Liver (tissue), 9 donors: Measurements from ENCODE around the gene KLF13. TPM values are rescaled to one million over a fixed set of nuclear protein-coding genes. Genes with fewer than 3 reads are reported as not detected.

ENCODE experiments used
- DNase-seq: peaks from one replicate; pipeline ENCODE4 v3.0.0-alpha.2; 2017; ENCODE audit warnings: low spot score
- H3K27ac ChIP-seq, 2 donors: one replicate each; pipeline ENCODE4 v1.7.0; 2013; ENCODE audit warnings: inconsistent platforms in 2 of 2, low read length in 2 of 2, control low read depth in 1 of 2, low read depth in 1 of 2, mild to moderate bottlenecking in 1 of 2
- H3K27me3 ChIP-seq, 4 donors: one replicate each; pipeline versions ENCODE4 v1.6.1 to v1.7.0; 2013; ENCODE audit warnings: low read length in 3 of 4, inconsistent platforms in 1 of 4, mild to moderate bottlenecking in 1 of 4, moderate library complexity in 1 of 4; ENCODE audit not compliant: control insufficient read depth in 4 of 4, insufficient read depth in 4 of 4
- H3K36me3 ChIP-seq, 4 donors: one replicate each; pipeline versions ENCODE4 v1.6.1 to v1.7.0; 2013; ENCODE audit warnings: low read length in 3 of 4, mild to moderate bottlenecking in 3 of 4, low read depth in 1 of 4, moderate library complexity in 1 of 4; ENCODE audit not compliant: control insufficient read depth in 4 of 4, insufficient read depth in 3 of 4
- H3K4me1 ChIP-seq, 4 donors: one replicate each; pipeline versions ENCODE4 v1.6.1 to v1.7.0; 2013; ENCODE audit warnings: low read length in 3 of 4, mild to moderate bottlenecking in 3 of 4, moderate library complexity in 1 of 4; ENCODE audit not compliant: control insufficient read depth in 4 of 4, insufficient read depth in 4 of 4
- H3K4me3 ChIP-seq, 3 donors: one replicate each; pipeline versions ENCODE4 v1.6.1 to v1.7.0; 2013; ENCODE audit warnings: low read length in 3 of 3, control low read depth in 1 of 3, low read depth in 1 of 3, mild to moderate bottlenecking in 1 of 3
- H3K9ac ChIP-seq, 2 donors: one replicate each; pipeline ENCODE4 v1.7.0; 2013; ENCODE audit warnings: low read length in 2 of 2, mild to moderate bottlenecking in 2 of 2, moderate library complexity in 2 of 2, control low read depth in 1 of 2, low read depth in 1 of 2
- H3K9me3 ChIP-seq, 4 donors: one replicate each; pipeline versions ENCODE4 v1.6.1 to v1.7.0; 2013; ENCODE audit warnings: low read length in 3 of 4; ENCODE audit not compliant: control insufficient read depth in 4 of 4
- ATF3 ChIP-seq: IDR thresholded peaks from 2 replicates; pipeline ENCODE4 v1.6.1; 2016; ENCODE audit warnings: antibody characterized with exemption
- EGR1 ChIP-seq, 2 donors: IDR thresholded peaks; 2 replicates each; pipeline ENCODE4 v1.6.1; 2016 to 2018; ENCODE audit warnings: antibody characterized with exemption in 2 of 2, low read depth in 2 of 2
- FOXA1 ChIP-seq: IDR thresholded peaks from 2 replicates; pipeline ENCODE4 v1.6.1; 2016; ENCODE audit warnings: antibody characterized with exemption
- FOXA2 ChIP-seq: IDR thresholded peaks from 2 replicates; pipeline ENCODE4 v1.6.1; 2016; ENCODE audit warnings: antibody characterized with exemption
- GABPA ChIP-seq, 2 donors: IDR thresholded peaks in 1 of 2; conservative IDR thresholded peaks in 1 of 2; 2 replicates each; pipeline ENCODE4 v1.6.1; 2016; ENCODE audit warnings: antibody characterized with exemption in 2 of 2, mild to moderate bottlenecking in 1 of 2, moderate library complexity in 1 of 2
- HNF4A ChIP-seq, 2 donors: conservative IDR thresholded peaks; 2 replicates each; pipeline ENCODE4 v1.6.1; 2016; ENCODE audit warnings: antibody characterized with exemption in 2 of 2, mild to moderate bottlenecking in 2 of 2
- HNF4G ChIP-seq: IDR thresholded peaks from 2 replicates; pipeline ENCODE4 v1.6.1; 2016; ENCODE audit warnings: antibody characterized with exemption
- JUND ChIP-seq, 2 donors: IDR thresholded peaks; 2 replicates each; pipeline ENCODE4 v1.6.1; 2016; ENCODE audit warnings: antibody characterized with exemption in 2 of 2
- NR2F2 ChIP-seq: IDR thresholded peaks from 2 replicates; pipeline ENCODE4 v1.6.1; 2016; ENCODE audit warnings: antibody characterized with exemption
- RAD21 ChIP-seq, 2 donors: IDR thresholded peaks; 2 replicates each; pipeline ENCODE4 v1.6.1; 2016; ENCODE audit warnings: antibody characterized with exemption in 2 of 2, mild to moderate bottlenecking in 2 of 2
- RXRA ChIP-seq, 2 donors: IDR thresholded peaks; 2 replicates each; pipeline ENCODE4 v1.6.1; 2017 to 2018; ENCODE audit warnings: antibody characterized with exemption in 2 of 2, mild to moderate bottlenecking in 1 of 2
- SP1 ChIP-seq: IDR thresholded peaks from 2 replicates; pipeline ENCODE4 v1.6.1; 2018; ENCODE audit warnings: antibody characterized with exemption, mild to moderate bottlenecking
- TAF1 ChIP-seq: conservative IDR thresholded peaks from 2 replicates; pipeline ENCODE4 v1.6.1; 2016; ENCODE audit warnings: antibody characterized with exemption, mild to moderate bottlenecking
- YY1 ChIP-seq: IDR thresholded peaks from 2 replicates; pipeline ENCODE4 v1.6.1; 2016; ENCODE audit warnings: antibody characterized with exemption, mild to moderate bottlenecking
- ZBTB33 ChIP-seq: IDR thresholded peaks from 2 replicates; pipeline ENCODE4 v1.6.1; 2016; ENCODE audit warnings: antibody characterized with exemption
- WGBS: extraction: QIAGEN DNeasy Blood & Tissue Kit; methylation state at CpG from one replicate; pipeline ENCODE4 v1.1.7; 2013; 5-methylcytosine and 5-hydroxymethylcytosine counted together
- polyA plus RNA-seq, 2 donors: library from polyadenylated mRNA; stranded (reverse) in 1 of 2; unstranded in 1 of 2; fragments of 200-250 nt in 1 of 2; fragments of >200 nt in 1 of 2; fragmentation: Nextera tagmentation in 1 of 2; extraction: Ambion mirVana in 1 of 2; gene quantifications; one replicate each; pipeline versions ENCODE4 v1.2.1 to v1.2.3, GENCODE V29; 2013 to 2015
- total RNA-seq, 2 donors: library from RNA; depleted of rRNA; stranded (reverse); fragments of >200 nt; gene quantifications; one replicate each; pipeline ENCODE4 v1.2.3, GENCODE V29; 2014
- TF ChIP-seq, protein P1 (sequence below): IDR thresholded peaks from 2 replicates; pipeline ENCODE4 v1.6.1; 2016; ENCODE audit warnings: antibody characterized with exemption
- TF ChIP-seq, protein P2 (sequence below): IDR thresholded peaks from 2 replicates; pipeline ENCODE4 v1.6.1; 2016; ENCODE audit warnings: antibody characterized with exemption, mild to moderate bottlenecking
- TF ChIP-seq, protein P3 (sequence below): fragments of 150-350 bp; IDR thresholded peaks from 2 replicates; pipeline ENCODE4 v1.5.1; 2017; ENCODE audit warnings: improper control_type of control experiment, low read depth, low read length; ENCODE audit not compliant: missing input control
- donor health status: healthy.
- donor health status: healthy.
- donor health status: healthy.
- donor health status: healthy.
- donor health status: healthy.

Gene KLF13
- total and polyA plus RNA-seq, 4 donors = 17.4 to 77.1 (median 57.5) TPM

DNA sequence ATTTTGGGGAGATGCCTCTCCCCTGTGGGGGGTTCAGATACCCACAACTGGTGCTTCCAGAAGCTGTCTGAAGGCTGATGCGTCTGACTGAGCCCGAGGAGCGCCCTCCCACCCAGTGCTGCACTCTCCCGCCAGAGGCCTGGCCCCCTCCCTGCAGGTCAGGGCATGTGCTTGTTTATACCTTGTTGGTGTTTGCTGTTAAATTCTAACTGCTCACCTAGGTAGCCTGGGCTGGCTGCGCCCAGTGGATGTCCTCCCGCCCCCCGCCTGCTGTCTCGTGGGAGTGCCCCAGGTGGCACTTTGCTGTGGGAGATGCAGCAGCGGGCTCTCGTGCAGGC is 12.9 kb downstream of the KLF13 start:
- 74% methylated on average over 10 of the region's 10 CpGs for WGBS
- H3K36me3 ChIP-seq = no peaks in the 10 kb centered on the region
- H3K27ac ChIP-seq = peak overlapping the region; percentile 9 to 64
- peaks cover 36 to 87% (median 77%) of the 10 kb centered on the region in 4 donors for H3K4me1 ChIP-seq
- no peaks in the 10 kb centered on the region for H3K9me3 ChIP-seq
- H3K4me3 ChIP-seq = no peak overlapping the region
- H3K9ac ChIP-seq = no peak overlapping the region
- TF ChIP-seq RXRA (IDR thresholded peaks at IDR 0.05) (no peak), YY1 (no peak), SP1 (no peak), FOXA2 (no peak), ATF3 (no peak), RAD21 (IDR thresholded peaks at IDR 0.05) (no peak), HNF4A (conservative IDR thresholded peaks at IDR 0.05) (no peak)
- TF ChIP-seq, protein P1, sequence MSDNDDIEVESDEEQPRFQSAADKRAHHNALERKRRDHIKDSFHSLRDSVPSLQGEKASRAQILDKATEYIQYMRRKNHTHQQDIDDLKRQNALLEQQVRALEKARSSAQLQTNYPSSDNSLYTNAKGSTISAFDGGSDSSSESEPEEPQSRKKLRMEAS = no peak
- TF ChIP-seq, protein P2, sequence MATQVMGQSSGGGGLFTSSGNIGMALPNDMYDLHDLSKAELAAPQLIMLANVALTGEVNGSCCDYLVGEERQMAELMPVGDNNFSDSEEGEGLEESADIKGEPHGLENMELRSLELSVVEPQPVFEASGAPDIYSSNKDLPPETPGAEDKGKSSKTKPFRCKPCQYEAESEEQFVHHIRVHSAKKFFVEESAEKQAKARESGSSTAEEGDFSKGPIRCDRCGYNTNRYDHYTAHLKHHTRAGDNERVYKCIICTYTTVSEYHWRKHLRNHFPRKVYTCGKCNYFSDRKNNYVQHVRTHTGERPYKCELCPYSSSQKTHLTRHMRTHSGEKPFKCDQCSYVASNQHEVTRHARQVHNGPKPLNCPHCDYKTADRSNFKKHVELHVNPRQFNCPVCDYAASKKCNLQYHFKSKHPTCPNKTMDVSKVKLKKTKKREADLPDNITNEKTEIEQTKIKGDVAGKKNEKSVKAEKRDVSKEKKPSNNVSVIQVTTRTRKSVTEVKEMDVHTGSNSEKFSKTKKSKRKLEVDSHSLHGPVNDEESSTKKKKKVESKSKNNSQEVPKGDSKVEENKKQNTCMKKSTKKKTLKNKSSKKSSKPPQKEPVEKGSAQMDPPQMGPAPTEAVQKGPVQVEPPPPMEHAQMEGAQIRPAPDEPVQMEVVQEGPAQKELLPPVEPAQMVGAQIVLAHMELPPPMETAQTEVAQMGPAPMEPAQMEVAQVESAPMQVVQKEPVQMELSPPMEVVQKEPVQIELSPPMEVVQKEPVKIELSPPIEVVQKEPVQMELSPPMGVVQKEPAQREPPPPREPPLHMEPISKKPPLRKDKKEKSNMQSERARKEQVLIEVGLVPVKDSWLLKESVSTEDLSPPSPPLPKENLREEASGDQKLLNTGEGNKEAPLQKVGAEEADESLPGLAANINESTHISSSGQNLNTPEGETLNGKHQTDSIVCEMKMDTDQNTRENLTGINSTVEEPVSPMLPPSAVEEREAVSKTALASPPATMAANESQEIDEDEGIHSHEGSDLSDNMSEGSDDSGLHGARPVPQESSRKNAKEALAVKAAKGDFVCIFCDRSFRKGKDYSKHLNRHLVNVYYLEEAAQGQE = no peak
- TF ChIP-seq, protein P3, sequence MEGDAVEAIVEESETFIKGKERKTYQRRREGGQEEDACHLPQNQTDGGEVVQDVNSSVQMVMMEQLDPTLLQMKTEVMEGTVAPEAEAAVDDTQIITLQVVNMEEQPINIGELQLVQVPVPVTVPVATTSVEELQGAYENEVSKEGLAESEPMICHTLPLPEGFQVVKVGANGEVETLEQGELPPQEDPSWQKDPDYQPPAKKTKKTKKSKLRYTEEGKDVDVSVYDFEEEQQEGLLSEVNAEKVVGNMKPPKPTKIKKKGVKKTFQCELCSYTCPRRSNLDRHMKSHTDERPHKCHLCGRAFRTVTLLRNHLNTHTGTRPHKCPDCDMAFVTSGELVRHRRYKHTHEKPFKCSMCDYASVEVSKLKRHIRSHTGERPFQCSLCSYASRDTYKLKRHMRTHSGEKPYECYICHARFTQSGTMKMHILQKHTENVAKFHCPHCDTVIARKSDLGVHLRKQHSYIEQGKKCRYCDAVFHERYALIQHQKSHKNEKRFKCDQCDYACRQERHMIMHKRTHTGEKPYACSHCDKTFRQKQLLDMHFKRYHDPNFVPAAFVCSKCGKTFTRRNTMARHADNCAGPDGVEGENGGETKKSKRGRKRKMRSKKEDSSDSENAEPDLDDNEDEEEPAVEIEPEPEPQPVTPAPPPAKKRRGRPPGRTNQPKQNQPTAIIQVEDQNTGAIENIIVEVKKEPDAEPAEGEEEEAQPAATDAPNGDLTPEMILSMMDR = no peak
- H3K27me3 ChIP-seq = no peaks in the 10 kb centered on the region
- DNase-seq = no peak

DNA sequence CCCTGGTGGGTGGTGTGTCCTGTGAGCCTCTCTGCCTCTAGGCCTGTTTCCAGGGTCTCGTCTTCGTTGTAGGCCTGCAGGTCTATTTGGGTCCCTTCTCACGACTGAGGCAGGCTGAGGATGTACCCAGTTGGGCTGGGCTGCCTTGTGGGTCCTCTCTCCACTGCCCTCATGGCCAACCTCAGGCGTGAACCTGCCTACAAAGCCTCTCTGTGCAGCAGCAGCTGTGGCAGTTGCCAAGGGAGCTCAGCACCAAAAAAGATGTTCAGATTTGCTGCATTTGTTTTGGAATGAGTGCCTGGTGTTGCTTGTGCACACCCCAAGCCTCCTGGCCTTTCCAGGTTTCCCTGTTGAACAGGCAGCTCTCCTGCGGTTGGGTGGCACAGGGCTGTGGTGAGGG is 13.4 kb downstream of the KLF13 start:
- H3K9ac ChIP-seq = no peak overlapping the region
- DNase-seq = no peak
- H3K4me1 ChIP-seq = peaks cover 38 to 85% (median 77%) of the 10 kb centered on the region in 4 donors
- H3K36me3 ChIP-seq = no peaks in the 10 kb centered on the region
- WGBS = 85% methylated on average over 5 of the region's 5 CpGs
- H3K9me3 ChIP-seq = no peaks in the 10 kb centered on the region
- H3K4me3 ChIP-seq = no peak overlapping the region
- H3K27me3 ChIP-seq = no peaks in the 10 kb centered on the region
- H3K27ac ChIP-seq = peak overlapping the region in 1 of 2 donors; percentile 64
- TF ChIP-seq ZBTB33 (no peak), GABPA (IDR thresholded peaks at IDR 0.05 in 1 of 2, conservative IDR thresholded peaks at IDR 0.05 in 1 of 2) (no peak), ATF3 (no peak), SP1 (no peak), HNF4G (no peak), FOXA1 (no peak), EGR1 (IDR thresholded peaks at IDR 0.05; ENCODE audit: low read depth in 2 of 2) (no peak), RAD21 (IDR thresholded peaks at IDR 0.05) (no peak), JUND (IDR thresholded peaks at IDR 0.05) (no peak), RXRA (IDR thresholded peaks at IDR 0.05) (no peak), YY1 (no peak), HNF4A (conservative IDR thresholded peaks at IDR 0.05) (no peak), NR2F2 (no peak), TAF1 (no peak), FOXA2 (no peak)
- TF ChIP-seq, protein P2 = no peak
- TF ChIP-seq, protein P3 = no peak
